ENCODE results near the gene PRICKLE1.

Gene PRICKLE1

DNA sequence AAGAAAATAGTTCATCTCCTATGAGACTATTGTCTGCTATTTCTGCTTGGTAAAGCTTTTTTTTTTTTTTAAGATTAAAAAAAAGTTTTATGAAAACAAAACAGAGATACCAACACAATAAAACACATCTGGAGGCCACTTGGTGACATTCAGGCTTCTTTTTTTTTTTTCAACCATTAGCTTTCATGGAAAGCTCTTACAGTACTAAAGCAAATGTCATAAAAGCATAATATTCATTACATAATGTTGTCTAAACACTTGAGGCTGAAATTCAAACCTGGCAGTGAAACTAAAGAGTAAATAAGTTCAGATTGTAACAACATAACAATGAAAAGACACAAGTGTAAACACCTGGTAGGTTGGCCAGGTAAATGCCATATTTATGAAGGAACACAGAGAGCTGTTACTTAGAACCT lies 14.7 kb downstream of the PRICKLE1 start:
- no peak overlapping the region for H3K27ac ChIP-seq
- no peak overlapping the region for H2AFZ ChIP-seq (ENCODE audit: low read depth)
- H3K79me2 ChIP-seq (ENCODE audit: insufficient read depth, low read depth) = no peaks in the 10 kb centered on the region
- no peak overlapping the region for H3K9ac ChIP-seq
- no peak overlapping the region for H3K4me2 ChIP-seq
- H3K4me1 ChIP-seq (ENCODE audit: low read depth, poor library complexity, severe bottlenecking) = peaks cover 4% of the 10 kb centered on the region
- H3K36me3 ChIP-seq (ENCODE audit: insufficient read depth) = no peaks in the 10 kb centered on the region
- H4K20me1 ChIP-seq (ENCODE audit: insufficient read depth) = no peaks in the 10 kb centered on the region
- TF ChIP-seq, protein P1, sequence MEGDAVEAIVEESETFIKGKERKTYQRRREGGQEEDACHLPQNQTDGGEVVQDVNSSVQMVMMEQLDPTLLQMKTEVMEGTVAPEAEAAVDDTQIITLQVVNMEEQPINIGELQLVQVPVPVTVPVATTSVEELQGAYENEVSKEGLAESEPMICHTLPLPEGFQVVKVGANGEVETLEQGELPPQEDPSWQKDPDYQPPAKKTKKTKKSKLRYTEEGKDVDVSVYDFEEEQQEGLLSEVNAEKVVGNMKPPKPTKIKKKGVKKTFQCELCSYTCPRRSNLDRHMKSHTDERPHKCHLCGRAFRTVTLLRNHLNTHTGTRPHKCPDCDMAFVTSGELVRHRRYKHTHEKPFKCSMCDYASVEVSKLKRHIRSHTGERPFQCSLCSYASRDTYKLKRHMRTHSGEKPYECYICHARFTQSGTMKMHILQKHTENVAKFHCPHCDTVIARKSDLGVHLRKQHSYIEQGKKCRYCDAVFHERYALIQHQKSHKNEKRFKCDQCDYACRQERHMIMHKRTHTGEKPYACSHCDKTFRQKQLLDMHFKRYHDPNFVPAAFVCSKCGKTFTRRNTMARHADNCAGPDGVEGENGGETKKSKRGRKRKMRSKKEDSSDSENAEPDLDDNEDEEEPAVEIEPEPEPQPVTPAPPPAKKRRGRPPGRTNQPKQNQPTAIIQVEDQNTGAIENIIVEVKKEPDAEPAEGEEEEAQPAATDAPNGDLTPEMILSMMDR (conservative IDR thresholded peaks at IDR 0.05; ENCODE audit: low read depth, low read length) = no peak
- no peak overlapping the region for H3K4me3 ChIP-seq (IDR thresholded peaks at IDR 0.05; ENCODE audit: insufficient read depth, low read depth, low read length)
- no peaks in the 10 kb centered on the region for H3K27me3 ChIP-seq (ENCODE audit: insufficient read depth, low read depth)

DNA sequence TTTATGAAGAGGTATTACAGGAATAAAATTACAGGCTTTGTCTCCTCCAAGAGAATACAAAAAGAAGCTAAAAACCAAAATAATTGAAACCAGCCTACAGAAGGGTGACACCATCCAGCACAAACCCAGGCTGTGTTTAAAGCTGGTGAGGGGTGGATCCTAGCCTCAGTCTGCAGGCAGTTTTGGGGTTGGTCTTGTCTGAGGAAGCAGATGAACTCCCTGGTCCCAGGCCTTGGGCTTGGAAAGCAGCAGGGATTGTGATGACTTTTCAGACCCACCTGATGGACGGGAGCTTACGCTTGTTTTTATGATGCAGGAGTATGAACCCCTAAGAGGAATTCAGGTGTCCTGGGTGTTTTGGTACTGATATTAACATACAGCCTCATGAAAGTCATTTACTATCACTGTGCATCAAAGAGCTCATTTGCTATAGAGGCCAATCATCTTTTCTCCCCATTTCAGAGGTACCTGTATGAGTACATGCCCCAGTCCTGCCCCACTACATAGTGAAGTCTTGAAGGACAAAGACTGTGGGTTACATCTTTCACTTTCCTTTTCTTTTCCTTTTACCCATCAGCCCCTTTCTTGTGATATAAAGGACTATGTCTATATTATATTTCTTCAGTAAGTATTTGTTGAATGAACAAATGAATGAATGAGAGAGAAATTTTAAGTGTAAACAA lies 18.1 kb downstream of the PRICKLE1 start:
- TF ChIP-seq, protein P1 (conservative IDR thresholded peaks at IDR 0.05; ENCODE audit: low read depth, low read length) = no peak
- Histone ChIP-seq H3K4me1 (ENCODE audit: low read depth, poor library complexity, severe bottlenecking) (peaks cover 17% of the 10 kb centered on the region), H3K79me2 (ENCODE audit: insufficient read depth, low read depth) (no peaks in the 10 kb centered on the region), H3K36me3 (ENCODE audit: insufficient read depth) (no peaks in the 10 kb centered on the region), H3K4me2 (no peak overlapping the region), H3K27ac (no peak overlapping the region), H2AFZ (ENCODE audit: low read depth) (no peak overlapping the region), H4K20me1 (ENCODE audit: insufficient read depth) (no peaks in the 10 kb centered on the region), H3K9ac (no peak overlapping the region), H3K4me3 (IDR thresholded peaks at IDR 0.05; ENCODE audit: insufficient read depth, low read depth, low read length) (no peak overlapping the region), H3K27me3 (ENCODE audit: insufficient read depth, low read depth) (no peaks in the 10 kb centered on the region)

DNA sequence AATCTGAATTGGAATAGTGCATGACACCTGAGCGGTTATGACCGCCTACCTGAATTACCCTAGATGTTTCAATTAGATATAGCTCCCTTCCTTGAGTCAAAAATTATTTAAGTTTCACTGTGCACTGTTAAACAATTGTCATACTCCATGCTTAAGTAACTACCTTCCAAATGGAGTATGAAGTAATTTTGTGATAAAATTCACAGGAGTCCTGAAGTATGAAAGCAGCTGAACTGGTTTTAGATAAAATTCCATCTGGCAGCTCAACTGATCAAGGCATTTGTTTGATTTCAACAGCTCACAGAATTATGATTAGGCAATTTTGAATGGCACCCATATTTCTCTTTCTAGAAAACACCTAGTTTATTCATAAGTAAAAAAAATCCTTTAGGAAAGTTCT lies 19.5 kb downstream of the PRICKLE1 start:
- H3K79me2 ChIP-seq (ENCODE audit: insufficient read depth, low read depth) = no peaks in the 10 kb centered on the region
- H3K9ac ChIP-seq = no peak overlapping the region
- no peak overlapping the region for H3K4me3 ChIP-seq (IDR thresholded peaks at IDR 0.05; ENCODE audit: insufficient read depth, low read depth, low read length)
- H3K36me3 ChIP-seq (ENCODE audit: insufficient read depth) = no peaks in the 10 kb centered on the region
- no peak overlapping the region for H3K4me2 ChIP-seq
- TF ChIP-seq, protein P1 (conservative IDR thresholded peaks at IDR 0.05; ENCODE audit: low read depth, low read length) = no peak
- H3K4me1 ChIP-seq (ENCODE audit: low read depth, poor library complexity, severe bottlenecking) = peaks cover 17% of the 10 kb centered on the region
- no peak overlapping the region for H3K27ac ChIP-seq
- no peaks in the 10 kb centered on the region for H3K27me3 ChIP-seq (ENCODE audit: insufficient read depth, low read depth)
- no peaks in the 10 kb centered on the region for H4K20me1 ChIP-seq (ENCODE audit: insufficient read depth)
- no peak overlapping the region for H2AFZ ChIP-seq (ENCODE audit: low read depth)

DNA sequence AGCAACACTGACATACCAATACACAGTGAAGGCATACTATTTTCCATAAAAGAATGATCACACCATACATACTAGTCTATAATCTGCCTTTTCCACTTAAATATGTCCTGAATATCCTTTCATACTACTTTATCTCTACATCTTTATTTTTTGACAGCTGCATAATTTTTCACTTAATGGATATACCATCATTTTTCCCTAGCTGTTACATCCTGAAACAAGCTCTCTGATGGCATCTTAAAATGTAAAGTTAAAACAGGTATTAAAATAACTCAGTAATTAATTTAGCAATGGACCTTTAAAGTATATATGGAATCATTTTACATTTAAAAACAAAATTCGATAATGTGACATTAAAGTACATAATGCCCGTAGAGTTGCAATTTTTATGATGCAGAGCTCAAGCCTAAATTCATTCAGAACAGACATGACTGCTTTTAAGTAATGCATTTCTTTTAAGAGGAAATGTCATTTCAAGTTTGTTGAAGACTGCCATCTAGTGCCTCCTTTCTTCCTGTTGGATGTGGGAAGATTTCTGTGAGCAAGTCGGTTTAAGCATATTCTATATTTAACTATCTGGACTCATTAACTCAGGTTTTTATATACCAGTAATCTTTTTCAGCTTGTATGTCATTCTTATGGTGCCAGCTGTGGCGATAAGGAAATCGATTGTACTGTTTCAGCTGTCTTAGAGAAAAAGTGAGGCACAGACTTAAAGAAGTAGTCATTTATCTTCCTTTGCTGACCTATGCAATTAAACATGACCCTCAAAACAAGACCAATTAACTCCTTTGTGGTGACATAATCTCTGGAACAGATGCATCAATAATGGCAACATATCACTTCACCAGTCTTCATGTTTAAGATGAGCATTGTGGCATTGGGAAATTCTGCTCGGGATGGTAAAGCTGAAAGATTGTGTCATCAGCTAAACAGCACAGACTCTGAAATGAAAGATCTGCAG lies 20.3 kb downstream of the PRICKLE1 start:
- peak overlapping the region; percentile 3; the same call in 1 of the 2 replicates for H3K4me2 ChIP-seq
- H3K4me1 ChIP-seq (ENCODE audit: low read depth, poor library complexity, severe bottlenecking) = peaks cover 17% of the 10 kb centered on the region
- H4K20me1 ChIP-seq (ENCODE audit: insufficient read depth) = no peaks in the 10 kb centered on the region
- TF ChIP-seq, protein P1 (conservative IDR thresholded peaks at IDR 0.05; ENCODE audit: low read depth, low read length) = peak; percentile 60
- H3K27ac ChIP-seq = no peak overlapping the region
- no peaks in the 10 kb centered on the region for H3K27me3 ChIP-seq (ENCODE audit: insufficient read depth, low read depth)
- no peak overlapping the region for H3K4me3 ChIP-seq (IDR thresholded peaks at IDR 0.05; ENCODE audit: insufficient read depth, low read depth, low read length)
- H3K9ac ChIP-seq = no peak overlapping the region
- H3K79me2 ChIP-seq (ENCODE audit: insufficient read depth, low read depth) = no peaks in the 10 kb centered on the region
- H3K36me3 ChIP-seq (ENCODE audit: insufficient read depth) = no peaks in the 10 kb centered on the region
- H2AFZ ChIP-seq (ENCODE audit: low read depth) = no peak overlapping the region
